ENCODE measurements around the gene ZBTB46.
"Not testable (repeated sequence)": the region's sequence is repeated elsewhere in the genome, so short reads cannot be mapped to it uniquely, and the experiment has no call there.

DNA sequence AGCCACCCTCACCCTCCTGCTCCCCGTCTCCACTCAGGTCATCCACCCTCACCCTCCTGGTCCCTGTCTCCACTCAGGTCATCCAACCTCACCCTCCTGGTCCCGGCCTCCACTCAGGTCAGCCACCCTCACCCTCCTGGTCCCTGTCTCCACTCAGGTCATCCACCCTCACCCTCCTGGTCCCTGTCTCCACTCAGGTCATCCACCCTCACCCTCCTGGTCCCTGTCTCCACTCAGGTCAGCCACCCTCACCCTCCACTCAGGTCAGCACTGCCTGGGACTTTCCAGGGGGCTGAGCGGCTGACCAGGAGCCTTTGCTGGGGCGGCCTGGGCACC lies 22.6 kb upstream of the ZBTB46 start:
- not testable (repeated sequence) for TF ChIP-seq EZH2 (IDR thresholded peaks at IDR 0.05; ENCODE audit: borderline replicate concordance, control insufficient read depth, low read depth, low read length); TCF7 (IDR thresholded peaks at IDR 0.05; ENCODE audit: borderline replicate concordance); BCLAF1 (IDR thresholded peaks at IDR 0.05); MAX (IDR thresholded peaks at IDR 0.05; ENCODE audit: low read depth, low read length); EP300 (IDR thresholded peaks at IDR 0.05; ENCODE audit: borderline replicate concordance in 1 of 2, control insufficient read depth in 1 of 2, low read depth in 2 of 2, low read length in 2 of 2); NFYB (IDR thresholded peaks at IDR 0.05; ENCODE audit: insufficient read depth, low read depth, low read length); REST (IDR thresholded peaks at IDR 0.05; ENCODE audit: low read depth, low read length); CTCF (IDR thresholded peaks at IDR 0.05 in 2 of 3, conservative IDR thresholded peaks at IDR 0.05 in 1 of 3; ENCODE audit: control insufficient read depth in 2 of 3, extremely low read depth in 1 of 3, insufficient read depth in 1 of 3, low read depth in 3 of 3, low read length in 3 of 3); JUND (IDR thresholded peaks at IDR 0.05; ENCODE audit: low read depth, low read length)
- TF ChIP-seq, protein P1, sequence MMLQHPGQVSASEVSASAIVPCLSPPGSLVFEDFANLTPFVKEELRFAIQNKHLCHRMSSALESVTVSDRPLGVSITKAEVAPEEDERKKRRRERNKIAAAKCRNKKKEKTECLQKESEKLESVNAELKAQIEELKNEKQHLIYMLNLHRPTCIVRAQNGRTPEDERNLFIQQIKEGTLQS (IDR thresholded peaks at IDR 0.05; ENCODE audit: borderline replicate concordance, extremely low read depth, low read depth, low read length) = not testable (repeated sequence)
- TF ChIP-seq, protein P2, sequence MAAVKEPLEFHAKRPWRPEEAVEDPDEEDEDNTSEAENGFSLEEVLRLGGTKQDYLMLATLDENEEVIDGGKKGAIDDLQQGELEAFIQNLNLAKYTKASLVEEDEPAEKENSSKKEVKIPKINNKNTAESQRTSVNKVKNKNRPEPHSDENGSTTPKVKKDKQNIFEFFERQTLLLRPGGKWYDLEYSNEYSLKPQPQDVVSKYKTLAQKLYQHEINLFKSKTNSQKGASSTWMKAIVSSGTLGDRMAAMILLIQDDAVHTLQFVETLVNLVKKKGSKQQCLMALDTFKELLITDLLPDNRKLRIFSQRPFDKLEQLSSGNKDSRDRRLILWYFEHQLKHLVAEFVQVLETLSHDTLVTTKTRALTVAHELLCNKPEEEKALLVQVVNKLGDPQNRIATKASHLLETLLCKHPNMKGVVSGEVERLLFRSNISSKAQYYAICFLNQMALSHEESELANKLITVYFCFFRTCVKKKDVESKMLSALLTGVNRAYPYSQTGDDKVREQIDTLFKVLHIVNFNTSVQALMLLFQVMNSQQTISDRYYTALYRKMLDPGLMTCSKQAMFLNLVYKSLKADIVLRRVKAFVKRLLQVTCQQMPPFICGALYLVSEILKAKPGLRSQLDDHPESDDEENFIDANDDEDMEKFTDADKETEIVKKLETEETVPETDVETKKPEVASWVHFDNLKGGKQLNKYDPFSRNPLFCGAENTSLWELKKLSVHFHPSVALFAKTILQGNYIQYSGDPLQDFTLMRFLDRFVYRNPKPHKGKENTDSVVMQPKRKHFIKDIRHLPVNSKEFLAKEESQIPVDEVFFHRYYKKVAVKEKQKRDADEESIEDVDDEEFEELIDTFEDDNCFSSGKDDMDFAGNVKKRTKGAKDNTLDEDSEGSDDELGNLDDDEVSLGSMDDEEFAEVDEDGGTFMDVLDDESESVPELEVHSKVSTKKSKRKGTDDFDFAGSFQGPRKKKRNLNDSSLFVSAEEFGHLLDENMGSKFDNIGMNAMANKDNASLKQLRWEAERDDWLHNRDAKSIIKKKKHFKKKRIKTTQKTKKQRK (IDR thresholded peaks at IDR 0.05; ENCODE audit: low read depth, low read length) = not testable (repeated sequence)

All from GM12878 (cell line).